Stimulated activated CD8-positive, alpha-beta memory T cell treated with anti-CD3 and anti-CD28 coated beads, Interleukin-15, amount 100 ng/mL, for 48 hours (primary cell): Measurements from ENCODE around the gene MCF2L.

Experiments used
- DNase-seq, 2 donors: peaks; one replicate each; pipeline ENCODE4 v3.0.0-alpha.2; 2020; ENCODE audit warnings: low read depth in 2 of 2

MCF2L gene

DNA sequence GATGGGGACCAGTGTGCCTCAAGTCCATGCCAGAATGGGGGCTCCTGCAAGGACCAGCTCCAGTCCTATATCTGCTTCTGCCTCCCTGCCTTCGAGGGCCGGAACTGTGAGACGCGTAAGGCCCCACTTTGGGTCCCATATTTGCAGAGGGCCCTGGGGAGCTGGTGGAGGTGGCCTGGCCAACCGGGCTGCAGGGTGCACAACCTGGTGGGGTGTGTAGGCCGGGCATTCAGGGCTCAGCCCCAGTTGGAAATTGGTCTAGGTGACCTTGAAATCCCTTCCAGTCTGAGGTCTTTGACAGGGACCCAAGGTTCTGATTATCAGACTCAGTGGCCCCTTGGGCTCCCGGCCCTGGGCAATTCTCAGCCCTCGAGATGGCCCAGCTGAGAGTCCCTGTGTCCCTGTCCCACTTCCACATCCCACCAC, 144.8 kb downstream of the MCF2L start:
- DNase-seq, result no peak

DNA sequence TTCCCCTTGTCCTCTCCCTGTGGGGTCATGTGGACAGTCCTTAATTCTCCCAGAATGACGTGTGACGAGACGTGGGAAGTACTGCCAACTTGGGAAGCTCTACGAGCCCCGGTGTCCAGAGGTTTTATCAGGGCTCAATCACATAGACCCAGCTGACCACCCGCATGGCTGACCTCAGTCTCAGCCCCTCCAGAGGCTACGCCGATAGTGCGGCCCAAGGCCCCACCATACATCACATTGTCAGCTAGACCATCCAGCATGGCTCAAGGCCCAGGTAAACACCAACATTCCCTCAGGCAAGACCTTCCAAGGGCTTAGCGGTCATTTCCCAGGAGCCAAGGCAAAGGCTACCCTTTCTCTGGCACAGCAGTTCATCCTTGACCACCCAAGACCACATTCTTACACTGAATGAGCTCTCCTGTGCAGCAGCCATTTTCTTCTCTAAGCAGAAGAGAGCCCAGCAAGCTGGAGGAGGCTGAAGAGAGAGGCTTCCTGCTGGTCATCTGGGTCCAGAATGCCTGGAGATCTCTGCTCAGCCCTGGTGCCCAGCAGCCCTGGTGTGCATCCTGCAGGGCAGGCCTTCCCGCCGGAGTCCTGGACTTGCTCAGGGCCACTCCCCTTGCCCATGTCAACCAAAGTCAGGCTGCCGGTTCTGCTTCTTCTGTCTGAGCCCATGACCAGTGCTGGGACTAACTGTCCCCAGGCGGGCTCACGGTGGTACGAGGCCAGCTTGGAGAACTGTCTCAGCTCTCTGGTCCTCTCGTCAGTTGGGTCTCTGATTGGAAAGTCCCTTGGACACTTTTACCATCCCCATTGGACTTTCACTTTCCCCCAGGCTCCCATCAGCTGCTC, 145.7 kb downstream of the MCF2L start:
- no peak for DNase-seq

DNA sequence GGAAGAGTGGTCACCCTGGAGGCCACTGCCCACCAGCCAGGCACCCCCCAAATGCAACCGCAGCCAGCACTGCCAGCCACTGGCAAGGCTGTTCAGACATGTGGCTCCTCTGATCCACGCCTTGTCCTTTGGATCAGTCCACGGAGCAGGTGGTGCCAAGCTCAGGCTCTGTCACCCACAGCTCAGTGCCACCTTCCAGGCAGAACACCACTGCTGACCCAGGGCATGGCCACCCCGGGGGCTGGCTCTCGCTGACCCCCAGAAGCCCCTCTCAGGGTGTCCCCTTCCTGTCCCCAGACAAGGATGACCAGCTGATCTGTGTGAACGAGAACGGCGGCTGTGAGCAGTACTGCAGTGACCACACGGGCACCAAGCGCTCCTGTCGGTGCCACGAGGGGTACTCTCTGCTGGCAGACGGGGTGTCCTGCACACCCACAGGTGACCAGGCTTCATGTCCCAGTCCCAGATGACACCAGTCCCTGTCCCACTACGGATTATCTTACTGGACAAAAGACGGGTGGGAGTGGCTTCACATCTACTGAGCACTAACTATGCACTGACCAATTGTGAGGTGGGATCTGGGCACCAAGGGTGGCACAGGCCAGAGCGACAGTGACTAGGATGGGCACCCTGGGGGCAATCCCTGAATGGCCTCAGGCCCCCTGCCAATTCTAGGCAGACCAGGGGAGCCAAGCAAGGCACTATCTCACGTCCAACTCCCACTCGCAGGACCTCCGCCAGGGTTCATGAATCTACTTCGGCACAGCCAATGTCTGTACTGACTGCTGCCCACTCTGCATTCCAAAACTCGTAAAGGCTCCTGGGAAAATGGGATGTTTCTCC, 146.6 kb downstream of the MCF2L start:
- no peak for DNase-seq

DNA sequence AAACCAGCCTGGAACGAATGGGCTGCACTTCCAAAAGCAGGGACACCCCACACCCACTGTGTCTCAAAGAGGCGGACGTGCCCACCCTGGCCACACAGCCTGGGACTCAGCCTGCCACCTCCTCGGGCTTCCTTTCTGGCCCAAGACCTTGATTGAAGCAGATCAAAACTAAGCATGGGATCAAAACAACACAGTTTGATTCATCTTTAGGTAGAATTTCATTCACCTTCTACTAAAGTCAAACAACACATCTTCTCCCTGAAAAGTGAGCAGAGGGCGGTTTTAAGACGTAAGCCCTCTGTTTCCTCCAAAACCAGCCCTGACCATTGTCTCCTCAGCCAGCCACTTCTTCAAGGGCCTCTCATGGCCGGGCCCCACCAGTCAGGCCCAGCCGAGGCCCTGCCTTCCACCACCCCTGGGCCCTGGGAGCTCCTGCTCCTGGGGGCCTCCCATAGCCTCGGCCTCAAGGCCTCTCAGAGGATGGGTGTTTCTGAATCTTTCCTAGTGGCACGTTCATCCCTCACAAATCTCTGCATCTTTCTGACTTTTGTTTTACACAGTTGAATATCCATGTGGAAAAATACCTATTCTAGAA, 147.3 kb downstream of the MCF2L start:
- no peak for DNase-seq

DNA sequence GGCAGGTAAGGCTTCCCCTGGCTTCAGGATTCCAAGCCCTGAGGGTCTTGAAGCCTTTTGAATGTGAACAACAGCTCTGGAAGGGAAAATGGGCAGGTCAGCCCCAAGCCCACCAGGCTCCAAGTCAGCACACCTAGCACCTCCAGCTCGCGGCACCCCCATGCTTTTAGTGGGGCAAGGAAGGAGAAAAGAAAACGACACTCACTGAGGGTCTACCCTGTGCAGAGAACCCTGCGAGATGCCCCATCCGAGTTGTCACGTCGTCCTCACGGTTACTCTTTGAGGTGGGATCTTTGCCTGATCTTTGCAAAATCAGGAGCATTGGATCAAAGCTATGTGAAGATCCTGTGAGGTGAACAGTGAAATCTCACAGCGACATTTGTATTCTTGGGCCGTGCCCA, 147.9 kb downstream of the MCF2L start:
- DNase-seq, result no peak

DNA sequence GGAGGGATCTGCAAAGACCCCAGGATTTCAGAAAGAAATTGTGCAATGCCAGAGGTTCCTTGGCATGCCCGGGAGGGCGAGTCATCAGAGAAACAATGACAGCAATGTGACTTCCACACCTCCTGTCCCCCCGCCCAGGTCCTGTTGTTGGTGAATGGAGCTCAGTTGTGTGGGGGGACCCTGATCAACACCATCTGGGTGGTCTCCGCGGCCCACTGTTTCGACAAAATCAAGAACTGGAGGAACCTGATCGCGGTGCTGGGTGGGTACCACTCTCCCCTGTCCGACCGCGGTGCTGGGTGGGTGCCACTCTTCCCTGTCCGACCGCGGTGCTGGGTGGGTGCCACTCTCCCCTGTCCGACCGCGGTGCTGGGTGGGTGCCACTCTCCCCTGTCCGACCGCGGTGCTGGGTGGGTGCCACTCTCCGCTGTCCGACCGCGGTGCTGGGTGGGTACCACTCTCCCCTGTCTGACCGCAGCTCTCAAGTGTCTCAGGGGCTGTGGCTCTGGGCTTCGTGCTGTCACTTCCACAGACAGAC, 148.4 kb downstream of the MCF2L start:
- DNase-seq, result no peak

DNA sequence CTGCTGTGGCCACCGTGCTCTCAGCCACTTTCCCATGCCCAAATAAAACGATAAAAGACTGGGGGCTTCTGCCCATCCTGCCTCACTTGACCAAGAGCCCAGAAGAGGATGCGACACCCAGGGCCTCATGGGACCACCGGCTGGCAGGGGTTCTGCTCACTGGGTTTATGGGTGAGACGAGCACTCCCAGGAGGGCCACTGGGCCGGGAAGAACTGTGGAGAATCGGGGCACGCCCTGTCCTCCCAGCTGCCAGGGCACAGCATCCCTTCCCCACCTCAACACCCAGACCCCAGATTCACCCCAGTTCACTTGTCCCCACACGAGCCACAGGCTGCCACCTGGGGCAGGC, 148.9 kb downstream of the MCF2L start:
- DNase-seq, result no peak

DNA sequence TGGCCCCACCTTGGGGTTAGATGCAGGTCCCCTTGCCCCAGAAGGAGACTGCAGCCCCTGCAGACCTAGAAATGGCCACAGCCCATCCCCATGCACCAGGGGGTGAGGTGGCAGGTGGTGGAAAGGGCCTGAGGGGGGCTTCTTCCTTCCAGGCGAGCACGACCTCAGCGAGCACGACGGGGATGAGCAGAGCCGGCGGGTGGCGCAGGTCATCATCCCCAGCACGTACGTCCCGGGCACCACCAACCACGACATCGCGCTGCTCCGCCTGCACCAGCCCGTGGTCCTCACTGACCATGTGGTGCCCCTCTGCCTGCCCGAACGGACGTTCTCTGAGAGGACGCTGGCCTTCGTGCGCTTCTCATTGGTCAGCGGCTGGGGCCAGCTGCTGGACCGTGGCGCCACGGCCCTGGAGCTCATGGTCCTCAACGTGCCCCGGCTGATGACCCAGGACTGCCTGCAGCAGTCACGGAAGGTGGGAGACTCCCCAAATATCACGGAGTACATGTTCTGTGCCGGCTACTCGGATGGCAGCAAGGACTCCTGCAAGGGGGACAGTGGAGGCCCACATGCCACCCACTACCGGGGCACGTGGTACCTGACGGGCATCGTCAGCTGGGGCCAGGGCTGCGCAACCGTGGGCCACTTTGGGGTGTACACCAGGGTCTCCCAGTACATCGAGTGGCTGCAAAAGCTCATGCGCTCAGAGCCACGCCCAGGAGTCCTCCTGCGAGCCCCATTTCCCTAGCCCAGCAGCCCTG, 149.4 kb downstream of the MCF2L start:
- no peak for DNase-seq

DNA sequence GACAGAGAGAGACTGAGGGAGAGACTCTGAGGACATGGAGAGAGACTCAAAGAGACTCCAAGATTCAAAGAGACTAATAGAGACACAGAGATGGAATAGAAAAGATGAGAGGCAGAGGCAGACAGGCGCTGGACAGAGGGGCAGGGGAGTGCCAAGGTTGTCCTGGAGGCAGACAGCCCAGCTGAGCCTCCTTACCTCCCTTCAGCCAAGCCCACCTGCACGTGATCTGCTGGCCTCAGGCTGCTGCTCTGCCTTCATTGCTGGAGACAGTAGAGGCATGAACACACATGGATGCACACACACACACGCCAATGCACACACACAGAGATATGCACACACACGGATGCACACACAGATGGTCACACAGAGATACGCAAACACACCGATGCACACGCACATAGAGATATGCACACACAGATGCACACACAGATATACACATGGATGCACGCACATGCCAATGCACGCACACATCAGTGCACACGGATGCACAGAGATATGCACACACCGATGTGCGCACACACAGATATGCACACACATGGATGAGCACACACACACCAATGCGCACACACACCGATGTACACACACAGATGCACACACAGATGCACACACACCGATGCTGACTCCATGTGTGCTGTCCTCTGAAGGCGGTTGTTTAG, 150.3 kb downstream of the MCF2L start:
- no peak for DNase-seq

DNA sequence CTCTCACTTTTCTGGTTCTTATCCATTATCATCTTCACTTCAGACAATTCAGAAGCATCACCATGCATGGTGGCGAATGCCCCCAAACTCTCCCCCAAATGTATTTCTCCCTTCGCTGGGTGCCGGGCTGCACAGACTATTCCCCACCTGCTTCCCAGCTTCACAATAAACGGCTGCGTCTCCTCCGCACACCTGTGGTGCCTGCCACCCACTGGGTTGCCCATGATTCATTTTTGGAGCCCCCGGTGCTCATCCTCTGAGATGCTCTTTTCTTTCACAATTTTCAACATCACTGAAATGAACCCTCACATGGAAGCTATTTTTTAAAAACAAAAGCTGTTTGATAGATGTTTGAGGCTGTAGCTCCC, 150.8 kb downstream of the MCF2L start:
- DNase-seq, result no peak

DNA sequence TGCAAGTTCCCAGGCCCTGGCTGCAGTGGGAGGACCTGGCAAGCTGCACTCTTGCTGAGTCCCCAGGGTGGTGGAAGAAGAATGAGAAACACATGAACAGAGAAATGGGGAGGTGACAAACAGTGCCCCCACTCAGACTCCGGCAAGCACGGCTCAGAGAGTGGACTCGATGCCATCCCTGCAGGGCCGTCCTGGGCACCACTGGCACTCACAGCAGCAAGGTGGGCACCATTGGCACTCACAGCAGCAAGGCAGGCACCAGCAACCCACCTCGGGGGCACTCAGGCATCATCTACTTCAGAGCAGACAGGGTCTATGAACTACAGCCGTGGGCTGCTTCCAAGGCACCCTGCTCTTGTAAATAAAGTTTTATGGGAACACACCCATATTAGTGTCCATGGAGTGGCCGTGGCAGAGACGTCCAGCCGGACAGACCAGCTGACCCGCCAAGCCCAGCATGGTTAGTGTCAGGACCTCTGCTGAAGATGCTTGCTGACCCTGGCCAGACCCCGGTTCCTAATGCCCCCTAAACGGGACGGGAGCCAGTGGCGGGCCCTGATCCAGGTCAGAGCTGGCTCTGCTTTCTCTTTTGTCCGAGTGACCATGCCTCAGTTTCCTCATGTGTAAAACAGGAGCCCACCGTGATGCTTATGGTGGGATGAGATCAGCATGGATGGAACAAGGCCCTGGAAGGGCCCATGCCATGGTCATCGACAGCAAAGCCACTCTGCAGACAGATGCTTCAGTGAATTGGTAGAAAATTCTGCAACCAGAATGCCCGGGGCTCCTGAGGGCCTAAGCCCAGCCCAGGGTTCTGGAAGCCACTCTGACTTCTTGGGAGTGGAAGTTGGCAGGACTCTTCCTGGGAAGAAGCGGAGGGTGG, 151.5 kb downstream of the MCF2L start:
- DNase-seq, result no peak

DNA sequence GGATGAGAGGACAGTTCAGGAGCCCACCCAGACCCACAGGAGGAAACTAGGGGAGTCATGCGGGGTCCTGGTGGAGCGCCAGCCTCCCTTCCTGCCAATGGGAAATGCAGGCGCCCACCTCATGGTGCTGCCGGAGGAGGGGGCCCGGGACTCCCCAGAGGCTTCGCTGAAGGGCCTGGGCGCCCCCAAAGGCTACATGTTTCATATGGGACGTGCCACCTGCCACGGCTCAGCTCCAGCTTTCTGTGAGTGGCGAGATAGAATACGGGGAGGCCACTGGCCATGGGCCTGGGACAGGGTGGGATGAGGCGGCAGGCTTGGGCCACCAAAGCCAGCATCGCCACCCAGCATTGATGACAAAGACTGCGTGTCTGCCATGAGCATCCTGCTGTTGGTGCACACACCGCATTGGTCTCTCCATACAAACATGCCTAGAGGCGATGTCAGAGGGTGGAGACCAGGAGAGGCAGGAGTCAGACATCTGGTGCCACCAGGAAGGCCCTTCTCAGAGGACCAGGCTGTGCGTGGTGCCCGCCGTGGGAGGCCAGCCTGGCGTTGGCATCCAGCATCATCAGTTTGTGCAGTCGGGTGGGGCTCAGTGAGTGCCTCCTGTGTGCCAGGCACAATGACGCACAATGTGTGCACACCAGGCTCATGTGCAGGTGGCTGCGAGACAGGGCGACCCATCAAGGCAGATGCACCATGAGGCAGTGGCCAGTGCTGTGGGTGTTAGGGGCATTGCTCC, 152.3 kb downstream of the MCF2L start:
- no peak for DNase-seq

DNA sequence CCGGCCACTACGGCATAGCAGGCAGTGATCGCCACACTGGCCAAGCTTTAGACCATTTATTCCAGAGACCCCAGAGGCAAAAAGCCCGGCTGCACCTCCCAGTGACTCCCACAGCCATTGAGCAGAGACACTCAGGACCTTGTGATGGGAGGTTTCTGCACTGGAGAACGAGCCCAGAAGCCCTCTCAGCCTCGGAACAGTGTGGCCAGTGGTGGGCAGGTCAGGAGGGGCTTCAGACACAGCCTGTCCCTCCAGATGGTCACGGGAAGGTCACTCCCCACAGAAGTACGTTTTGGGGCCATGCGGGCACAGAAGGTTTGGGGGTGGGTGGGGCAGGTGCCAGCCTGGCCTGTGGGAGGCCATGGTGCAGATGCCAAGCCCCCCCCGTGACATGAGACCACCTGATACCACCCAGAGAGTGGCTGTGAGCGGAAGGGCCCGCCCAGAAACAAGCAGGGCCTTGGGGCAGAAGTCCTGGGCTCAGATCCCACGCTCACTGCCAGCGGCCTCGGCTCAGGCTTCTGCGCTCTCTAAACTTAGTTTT, 153.0 kb downstream of the MCF2L start:
- DNase-seq, result no peak

DNA sequence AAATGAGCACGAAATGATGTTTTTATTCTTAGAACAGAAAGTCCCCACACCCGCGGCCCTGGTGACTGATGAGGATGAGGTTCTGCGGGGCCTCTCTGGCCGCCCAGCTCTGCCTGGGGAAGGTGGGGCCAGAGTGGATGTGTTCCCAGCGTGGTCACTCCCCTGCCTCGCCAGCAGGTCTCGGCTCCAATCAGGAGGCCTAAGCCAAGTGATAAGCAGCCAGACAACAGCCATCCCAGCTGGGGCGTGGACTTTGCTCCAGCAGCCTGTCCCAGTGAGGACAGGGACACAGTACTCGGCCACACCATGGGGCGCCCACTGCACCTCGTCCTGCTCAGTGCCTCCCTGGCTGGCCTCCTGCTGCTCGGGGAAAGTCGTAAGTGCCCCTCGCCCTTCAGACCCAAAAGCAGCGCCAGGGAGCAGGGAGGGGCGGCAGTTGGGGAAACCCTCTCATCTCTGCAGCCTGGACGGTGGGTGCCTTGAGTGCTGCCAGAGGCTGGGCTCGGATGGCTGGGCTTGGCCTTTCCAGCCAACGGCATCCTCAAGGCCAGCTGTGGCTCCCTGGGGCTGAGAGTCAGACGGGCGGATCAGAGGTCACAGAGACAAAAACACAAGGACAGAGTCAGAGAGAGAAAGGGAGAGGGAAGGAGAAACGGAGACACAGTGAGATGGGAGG, 153.7 kb downstream of the MCF2L start, which contains the start of gene F10:
Gene F10 (plus strand): TSS at position 250 of the 676 bp plus-strand sequence. CDS start 57 bp downstream, at position 307.
- DNase-seq, result no peak

DNA sequence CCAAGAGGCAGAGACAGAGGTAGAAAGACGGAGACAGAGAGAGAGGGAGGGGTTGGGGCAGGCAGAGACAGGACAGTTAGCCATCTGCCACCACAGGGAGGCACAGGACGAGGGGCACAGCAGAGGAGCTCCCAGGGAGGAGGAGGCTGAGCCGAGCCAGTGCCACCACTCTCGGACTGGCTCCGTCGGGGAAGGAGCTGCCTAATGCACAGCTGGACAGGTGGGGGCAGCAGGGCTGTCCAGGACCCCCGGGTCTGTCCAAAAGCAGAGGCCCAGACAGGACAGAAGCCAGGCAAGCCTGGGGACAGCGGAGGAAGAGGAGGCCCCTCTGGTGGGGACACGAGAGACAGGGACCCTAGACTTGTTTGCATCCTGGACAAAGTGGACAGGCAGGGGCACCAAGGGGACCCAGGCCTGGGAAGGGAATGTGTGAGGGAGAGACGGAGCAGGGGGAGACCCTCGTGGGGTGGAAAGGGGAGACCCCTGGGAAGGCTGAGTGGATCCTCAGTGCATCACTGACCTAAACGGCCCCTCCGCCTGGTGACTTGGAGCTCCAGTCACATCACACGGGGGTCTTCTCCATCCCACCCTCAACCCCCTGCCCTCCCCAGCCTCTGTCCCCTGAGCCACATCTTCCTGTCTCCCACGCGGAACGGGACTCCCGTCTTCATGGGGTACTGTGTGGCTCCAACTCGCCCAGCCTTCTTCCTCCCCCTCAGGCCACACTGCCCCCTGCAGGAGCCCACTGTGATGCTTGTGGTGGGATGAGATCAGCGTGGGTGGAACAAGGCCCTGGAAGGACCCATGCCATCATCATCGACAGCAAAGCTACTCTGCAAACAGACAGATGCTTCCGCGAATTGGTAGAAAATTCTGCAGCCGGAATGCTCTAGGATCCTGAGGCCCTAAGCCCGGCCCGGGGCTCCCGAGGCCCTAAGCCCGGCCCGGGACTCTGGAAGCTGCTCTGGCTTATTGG, 154.5 kb downstream of the MCF2L start:
- DNase-seq, result no peak

DNA sequence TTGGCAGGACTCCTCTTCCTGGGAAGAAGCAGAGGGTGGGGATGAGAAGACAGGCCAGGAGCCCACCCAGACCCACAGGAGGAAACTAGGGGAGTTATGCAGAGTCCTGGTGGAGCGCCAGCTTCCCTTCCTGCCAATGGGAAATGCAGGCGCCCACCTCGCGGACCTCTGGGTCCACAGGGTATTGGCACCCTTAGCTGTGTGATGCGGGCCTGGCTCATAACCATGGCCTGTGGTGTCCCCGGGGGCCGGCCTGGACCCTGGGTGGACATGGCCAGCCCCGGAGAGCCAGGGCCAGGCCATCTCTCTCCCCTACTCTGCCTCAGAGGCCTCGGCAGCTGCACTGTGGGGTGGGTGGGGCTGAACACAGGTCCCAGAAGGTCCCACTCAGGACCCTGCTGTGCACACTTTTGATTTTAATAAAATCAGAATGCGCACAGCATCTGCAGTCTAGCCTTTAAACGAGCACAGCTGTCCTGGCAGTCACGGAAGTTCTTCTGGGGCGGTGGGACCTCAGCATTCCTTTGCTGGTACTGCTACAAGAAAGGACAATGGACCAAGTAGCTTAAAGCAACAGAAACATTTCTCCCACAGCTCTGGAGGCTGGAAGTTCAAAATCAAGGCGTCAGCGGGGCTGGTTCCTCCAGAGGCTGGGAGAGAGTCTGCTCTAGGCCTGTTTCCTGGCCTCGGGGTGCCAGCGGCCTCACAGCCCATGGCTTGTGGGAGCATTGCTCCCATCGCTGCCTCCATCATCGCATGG, 155.4 kb downstream of the MCF2L start:
- no peak for DNase-seq
